ENCODE results near the gene MAPKBP1.

The MAPKBP1 gene

DNA sequence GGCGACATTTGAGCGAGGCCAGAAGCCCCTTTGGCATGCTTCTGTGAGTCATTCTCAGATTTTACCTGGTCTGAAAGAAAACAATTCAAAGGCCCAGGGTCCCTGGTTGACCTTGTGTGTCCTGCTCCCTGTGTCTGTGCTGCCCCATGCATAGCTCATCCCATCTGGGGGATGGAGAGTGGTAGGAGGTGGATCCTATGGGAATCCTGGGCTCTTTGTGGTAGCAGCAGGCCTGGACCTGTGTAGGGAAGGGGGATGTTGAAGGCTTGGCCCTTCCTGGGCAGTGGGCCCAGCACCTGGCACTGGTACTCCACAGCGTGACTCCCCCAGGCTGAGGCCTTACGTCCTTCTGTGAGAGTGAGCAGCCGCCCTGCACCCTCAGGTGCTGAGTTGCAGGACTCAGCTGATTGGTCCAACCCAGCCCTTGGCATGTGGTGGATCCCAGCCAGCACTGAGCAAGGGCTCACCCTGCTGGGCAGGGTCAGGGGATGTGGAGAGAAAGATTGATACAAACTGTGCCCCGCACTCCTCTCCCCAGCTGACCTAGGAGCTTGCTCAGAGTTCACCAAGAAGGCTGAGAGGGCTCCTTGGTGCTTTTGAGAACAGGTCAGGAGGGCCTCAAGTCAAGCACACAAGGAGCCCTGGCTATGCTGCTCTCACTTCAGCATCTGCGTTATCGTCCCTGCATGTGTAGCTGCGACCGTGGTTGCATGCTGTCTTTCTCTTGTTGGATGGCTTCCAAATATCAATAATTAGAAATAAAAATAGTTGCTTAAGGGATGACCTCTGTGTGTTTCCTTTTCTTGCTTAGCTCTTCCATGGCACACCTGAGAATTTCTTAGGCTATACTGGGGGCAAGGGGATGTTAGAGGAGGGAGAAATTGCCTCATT is 32.3 kb downstream of the MAPKBP1 start:
- DNase-seq (ENCODE audit: low read depth), result peak; percentile 15

- peak; percentile 54 for DNase-seq (ENCODE audit: low read depth)
Observed at GRCh38 chr15:41809121-41809520, 34.8 kb downstream of the MAPKBP1 start.

- no peak for DNase-seq (ENCODE audit: low read depth)
Observed at GRCh38 chr15:41809526-41810220, 35.4 kb downstream of the MAPKBP1 start.

GRCh38 chr15:41810651-41811431 is 36.6 kb downstream of the MAPKBP1 start:
- DNase-seq (ENCODE audit: low read depth), result no peak

DNA sequence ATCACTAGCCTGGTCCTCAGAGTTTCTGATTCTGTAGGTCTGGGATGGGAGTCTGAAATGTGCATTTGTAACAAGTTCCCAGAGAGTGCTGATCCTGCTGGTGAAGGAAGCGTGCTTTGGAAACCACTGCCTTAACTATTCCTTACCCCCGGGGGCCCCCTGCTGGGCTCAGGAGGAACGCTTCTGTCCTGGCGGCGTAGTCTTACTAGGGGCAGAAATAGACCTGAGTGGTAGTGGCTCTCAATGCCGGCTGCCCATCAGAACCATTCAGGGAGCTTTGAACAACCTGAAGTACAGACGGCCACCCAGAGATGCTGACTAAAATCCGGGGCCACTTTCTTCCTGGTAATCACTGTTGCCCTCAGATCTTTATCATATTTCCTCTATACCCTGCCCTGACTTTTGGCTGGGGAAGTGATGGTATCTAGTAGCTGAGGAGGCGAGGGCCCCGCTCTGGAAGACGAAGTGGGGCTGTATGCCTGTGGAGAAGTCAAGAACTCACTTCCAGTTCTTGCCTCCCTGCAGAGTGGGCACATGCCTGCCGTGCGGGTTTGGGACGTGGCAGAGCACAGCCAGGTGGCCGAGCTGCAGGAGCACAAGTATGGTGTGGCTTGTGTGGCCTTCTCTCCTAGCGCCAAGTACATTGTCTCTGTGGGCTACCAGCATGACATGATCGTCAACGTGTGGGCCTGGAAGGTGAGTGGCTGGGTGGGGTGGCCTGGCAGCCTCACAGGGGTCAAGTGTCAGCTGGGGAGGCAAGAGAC is 37.3 kb downstream of the MAPKBP1 start:
- peak; percentile 85 for DNase-seq (ENCODE audit: low read depth)

DNA sequence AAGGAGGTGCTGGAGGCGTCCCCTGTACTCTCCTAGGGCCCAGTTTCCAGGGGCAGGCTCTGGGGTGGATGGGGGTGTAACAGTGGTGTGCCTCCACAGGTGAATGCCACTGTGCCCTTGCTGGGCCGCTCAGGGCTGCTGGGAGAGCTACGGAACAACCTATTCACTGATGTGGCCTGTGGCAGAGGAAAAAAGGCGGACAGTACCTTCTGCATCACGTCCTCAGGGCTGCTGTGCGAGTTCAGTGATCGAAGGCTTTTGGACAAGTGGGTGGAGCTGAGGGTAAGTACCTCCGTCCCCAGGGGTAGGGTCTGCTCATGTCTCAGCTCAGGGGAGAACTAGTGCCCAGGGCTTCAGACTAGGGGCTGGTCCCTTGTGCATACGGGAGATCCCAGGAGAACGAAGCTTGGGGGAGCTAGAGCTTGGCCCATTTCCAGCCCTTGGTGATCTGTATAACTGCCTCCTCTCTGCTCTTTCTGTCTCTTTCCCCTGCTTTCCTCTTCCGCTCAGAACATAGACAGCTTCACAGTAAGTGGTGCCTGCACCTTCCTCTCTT is 38.6 kb downstream of the MAPKBP1 start:
- no peak for DNase-seq (ENCODE audit: low read depth)

DNA sequence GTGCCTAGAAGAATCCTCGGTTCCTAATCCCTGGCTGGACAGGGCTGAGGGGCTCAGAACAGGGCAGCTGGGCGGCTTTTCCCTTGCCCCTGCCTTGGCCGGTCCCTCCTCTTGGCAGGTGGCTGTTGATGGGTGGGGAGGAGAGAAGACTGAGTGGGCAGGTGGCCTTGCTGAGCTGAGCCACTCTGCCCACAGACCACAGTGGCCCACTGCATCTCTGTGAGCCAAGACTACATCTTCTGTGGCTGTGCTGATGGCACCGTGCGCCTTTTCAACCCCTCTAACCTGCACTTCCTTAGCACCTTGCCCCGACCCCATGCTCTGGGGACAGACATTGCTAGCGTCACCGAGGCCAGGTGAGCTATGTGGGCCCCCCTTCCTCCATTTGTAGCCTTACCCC is 39.1 kb downstream of the MAPKBP1 start:
- no peak for DNase-seq (ENCODE audit: low read depth)

DNA sequence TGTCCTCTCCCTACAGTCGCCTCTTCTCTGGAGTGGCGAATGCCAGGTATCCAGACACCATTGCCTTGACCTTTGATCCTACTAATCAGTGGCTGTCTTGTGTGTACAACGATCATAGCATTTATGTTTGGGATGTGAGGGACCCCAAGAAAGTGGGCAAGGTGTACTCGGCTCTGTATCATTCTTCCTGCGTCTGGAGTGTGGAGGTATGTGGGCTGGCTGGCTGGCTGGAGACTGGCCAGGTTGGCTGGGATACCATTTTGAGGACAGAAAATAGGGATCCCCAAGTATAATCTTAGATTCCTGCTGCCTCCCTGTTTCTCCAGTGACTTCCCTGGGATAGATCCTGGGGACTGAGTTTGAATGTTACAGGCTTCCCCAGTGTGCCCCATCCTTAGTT is 40.2 kb downstream of the MAPKBP1 start:
- no peak for DNase-seq (ENCODE audit: low read depth)

DNA sequence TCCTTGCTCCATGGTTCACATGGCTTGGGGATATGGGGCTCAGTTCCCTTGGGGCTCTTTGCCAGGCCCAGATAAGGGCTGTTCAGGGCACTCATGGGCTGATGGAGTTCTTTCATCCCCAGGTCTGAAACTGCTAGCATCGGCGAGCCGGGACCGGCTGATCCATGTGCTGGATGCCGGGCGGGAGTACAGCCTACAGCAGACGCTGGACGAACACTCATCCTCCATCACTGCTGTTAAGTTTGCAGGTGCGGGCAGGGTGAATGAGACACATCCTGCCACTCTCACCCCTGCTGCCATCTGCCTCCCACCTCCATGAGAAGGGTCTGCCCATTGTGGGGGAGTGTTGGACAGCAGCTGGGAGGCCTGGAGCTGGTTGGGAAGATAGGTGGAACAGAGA is 42.5 kb downstream of the MAPKBP1 start:
- no peak for DNase-seq (ENCODE audit: low read depth)

GRCh38 chr15:41817327-41817726 is 43.0 kb downstream of the MAPKBP1 start:
- no peak for DNase-seq (ENCODE audit: low read depth)

DNA sequence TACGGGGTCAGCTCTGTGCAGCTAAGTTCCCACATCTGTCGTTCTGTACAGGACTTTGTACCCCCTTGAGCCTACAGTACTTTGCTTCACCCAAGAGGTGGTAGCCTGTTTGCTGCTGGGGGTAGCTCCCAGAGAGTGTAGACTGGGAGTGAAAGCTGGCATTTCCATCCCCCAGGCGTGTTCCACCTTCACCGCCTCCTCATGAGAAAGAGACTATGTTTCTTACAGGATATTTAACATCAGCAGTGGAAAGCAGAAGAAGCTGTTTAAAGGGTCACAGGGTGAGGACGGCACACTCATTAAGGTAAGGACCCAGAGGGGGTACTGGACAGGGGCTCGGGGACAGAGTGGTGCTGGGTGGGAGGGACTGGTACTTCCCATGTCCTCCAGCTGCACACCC is 43.5 kb downstream of the MAPKBP1 start:
- DNase-seq (ENCODE audit: low read depth), result no peak

DNA sequence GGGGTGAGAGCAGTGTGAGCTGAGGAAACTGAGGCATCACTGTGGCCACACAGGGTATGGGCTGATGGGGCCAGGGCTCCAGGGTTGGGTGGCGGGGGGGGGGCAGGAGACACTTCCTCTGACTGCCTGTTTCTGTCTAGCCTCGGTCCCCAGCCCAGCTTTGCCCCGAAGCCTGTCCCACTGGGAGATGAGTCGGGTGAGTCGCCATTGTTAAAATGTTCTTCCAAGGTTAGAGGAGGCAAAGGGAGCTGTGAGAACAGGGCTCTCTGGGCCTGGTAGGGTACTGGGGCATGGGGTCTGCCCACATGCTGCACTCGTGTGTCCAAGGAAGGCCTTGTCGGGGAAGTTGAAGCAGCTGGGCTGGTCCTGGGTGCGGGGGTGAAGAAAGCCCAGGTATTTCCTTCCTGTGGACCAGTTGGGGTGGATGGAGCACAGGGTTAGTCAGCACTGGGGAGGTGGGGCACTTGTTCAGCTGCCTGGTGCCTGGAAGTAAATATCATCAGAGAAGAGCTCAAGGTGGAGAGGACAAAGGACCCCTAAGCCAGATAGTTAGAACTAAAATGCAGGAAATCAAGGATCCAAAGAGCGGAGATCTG is 45.3 kb downstream of the MAPKBP1 start:
- DNase-seq (ENCODE audit: low read depth), result no peak

DNA sequence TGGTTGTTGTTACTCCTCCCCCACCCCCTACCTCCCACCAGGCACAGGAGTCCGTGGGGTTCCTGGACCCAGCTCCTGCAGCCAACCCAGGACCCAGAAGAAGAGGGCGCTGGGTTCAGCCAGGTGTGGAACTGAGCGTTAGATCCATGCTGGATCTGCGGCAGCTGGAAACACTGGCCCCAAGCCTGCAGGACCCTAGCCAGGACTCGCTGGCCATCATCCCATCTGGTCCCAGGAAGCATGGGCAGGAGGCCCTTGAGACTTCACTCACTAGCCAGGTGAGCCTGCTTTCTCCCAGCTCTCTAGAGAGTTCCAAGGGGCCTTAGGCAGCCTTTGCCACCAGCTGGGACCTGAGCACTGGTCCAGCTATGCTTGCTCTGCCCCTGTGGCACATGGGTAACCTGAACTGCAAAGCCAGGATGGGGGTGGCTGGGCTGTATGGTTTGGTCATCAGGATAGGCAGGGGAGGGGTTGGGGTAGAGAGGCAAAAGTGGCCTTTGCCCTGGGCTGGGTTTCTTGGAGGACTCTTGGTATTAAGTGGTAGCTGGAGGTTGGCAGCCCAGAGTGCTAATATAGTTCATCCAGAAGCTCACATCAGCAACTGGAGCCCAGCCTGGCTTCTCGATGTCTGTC is 46.6 kb downstream of the MAPKBP1 start:
- no peak for DNase-seq (ENCODE audit: low read depth)

DNA sequence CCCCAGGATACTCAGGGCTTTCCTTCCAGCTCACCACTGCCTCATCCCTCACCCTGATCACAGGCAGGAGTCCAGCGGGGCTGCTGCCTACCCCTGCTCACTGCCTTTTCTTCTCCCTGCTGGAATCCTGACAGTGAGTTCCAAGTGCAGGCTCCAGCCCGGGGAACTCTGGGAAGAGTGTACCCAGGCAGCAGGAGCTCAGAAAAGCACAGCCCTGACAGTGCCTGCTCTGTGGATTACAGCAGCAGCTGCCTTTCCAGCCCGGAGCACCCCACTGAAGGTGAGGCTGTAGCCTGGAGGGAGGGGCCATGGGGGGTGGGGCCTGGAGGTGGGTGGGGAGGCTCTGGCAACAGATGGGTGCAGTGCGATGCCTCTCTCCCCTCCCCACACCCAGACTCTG is 47.5 kb downstream of the MAPKBP1 start:
- DNase-seq (ENCODE audit: low read depth), result no peak

- DNase-seq (ENCODE audit: low read depth), result no peak
Observed at GRCh38 chr15:41822471-41822870, 48.2 kb downstream of the MAPKBP1 start.

GRCh38 chr15:41822957-41823356 is 48.7 kb downstream of the MAPKBP1 start:
- DNase-seq (ENCODE audit: low read depth), result no peak

- no peak for DNase-seq (ENCODE audit: low read depth)
Observed at GRCh38 chr15:41823502-41823901, 49.2 kb downstream of the MAPKBP1 start.

GRCh38 chr15:41824062-41824745 is 49.9 kb downstream of the MAPKBP1 start:
- no peak for DNase-seq (ENCODE audit: low read depth)

DNA sequence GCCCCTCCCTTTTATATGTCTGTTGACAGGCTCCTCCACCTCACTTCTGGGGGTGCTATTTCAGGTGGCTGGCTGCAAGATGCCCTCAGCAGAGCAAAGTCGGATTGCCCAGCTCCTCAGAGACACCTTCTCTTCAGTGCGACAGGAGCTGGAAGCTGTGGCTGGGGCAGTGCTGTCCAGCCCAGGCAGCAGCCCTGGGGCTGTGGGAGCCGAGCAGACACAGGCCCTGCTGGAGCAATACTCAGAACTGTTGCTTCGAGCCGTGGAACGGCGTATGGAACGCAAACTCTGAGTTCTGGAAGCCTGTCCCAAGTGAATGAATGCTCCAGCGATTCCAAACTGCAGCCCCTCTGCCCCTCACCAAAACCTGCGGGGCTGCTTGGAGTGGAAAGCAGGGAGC is 50.9 kb downstream of the MAPKBP1 start:
- DNase-seq (ENCODE audit: low read depth), result no peak

Measured in EH (cell line).